GM12878 (cell line): ENCODE data around the gene HNRNPLL. TPM values are rescaled to one million over a fixed set of nuclear protein-coding genes. Genes with fewer than 3 reads are reported as not detected.

ENCODE experiments used
- ATAC-seq: fragments of 200-7000 bp; cut with Tn5 transposase; 3 replicates; pipeline ENCODE4 v1.9.1; 2020; ENCODE audit warnings: mild to moderate bottlenecking, moderate library complexity
- BruUV-seq: library from RNA; stranded (reverse); fragments of 400-500 nt; replicated peaks from 2 replicates; lab custom pipeline; 2021; lab: Mats Ljungman, UMichigan
- CTCF ChIA-PET: fragments of 300-600 bp; sonication (Branson Sonifier 250); formaldehyde crosslinking; extraction: SDS; loops from one replicate; lab custom pipeline; 2021; ENCODE audit warnings: inconsistent platforms; lab: Yijun Ruan, JAX
- POLR2A ChIA-PET: fragments of 350-600 bp; formaldehyde crosslinking; extraction: SDS; loops from one replicate; lab custom pipeline; 2021; ENCODE audit warnings: inconsistent platforms; lab: Charles Lee
- RAD21 ChIA-PET: fragments of 300-600 bp; sonication (Branson Sonifier 250); formaldehyde crosslinking; loops from one replicate; lab custom pipeline; 2023; ENCODE audit warnings: antibody characterized with exemption; ENCODE audit not compliant: unreplicated experiment; lab: Charles Lee
- SMC1A ChIA-PET: fragments of 300-600 bp; sonication (Branson Sonifier 250); formaldehyde crosslinking; loops from one replicate; lab custom pipeline; 2023; ENCODE audit not compliant: unreplicated experiment, uncharacterized antibody; lab: Charles Lee
- DNase-seq: peaks from one replicate; pipeline ENCODE4 v3.0.0-alpha.2; 2011; ENCODE audit warnings: low read depth, low spot score
- FAIRE-seq: peaks from 3 replicates; lab custom pipeline; 2011; peaks lifted over from hg19 to GRCh38; lab: Jason Lieb, UNC
- H2AFZ ChIP-seq: 2 replicates; pipeline ENCODE4 v1.6.0; 2011; ENCODE audit warnings: low read depth, low read length, control low read depth; ENCODE audit not compliant: control insufficient read depth
- H3K27ac ChIP-seq: 2 replicates; pipeline ENCODE4 v1.5.1; 2011; ENCODE audit warnings: control low read depth; ENCODE audit not compliant: control insufficient read depth, insufficient read depth
- H3K27me3 ChIP-seq, 2 experiments: replicated peaks in 1 of 2; 2 replicates each; pipeline versions ENCODE4 v1.6.0 to v1.6.1; 2011; ENCODE audit warnings: low read length in 1 of 2; ENCODE audit not compliant: control insufficient read depth in 2 of 2, insufficient read depth in 2 of 2
- H3K36me3 ChIP-seq, 2 experiments: 2 replicates each; pipeline ENCODE4 v1.5.1; 2011; ENCODE audit warnings: low read length in 1 of 2; ENCODE audit not compliant: control insufficient read depth in 2 of 2, insufficient read depth in 2 of 2
- H3K4me1 ChIP-seq: 2 replicates; pipeline ENCODE4 v1.6.1; 2011; ENCODE audit warnings: mild to moderate bottlenecking, low read length, moderate library complexity, mixed read lengths; ENCODE audit not compliant: control insufficient read depth, insufficient read depth
- H3K4me2 ChIP-seq: 2 replicates; pipeline ENCODE4 v1.6.0; 2011; ENCODE audit warnings: control low read depth; ENCODE audit not compliant: control insufficient read depth, insufficient read depth
- H3K4me3 ChIP-seq: fragments of 200-600 bp; sonication (generic); 2 replicates; pipeline ENCODE4 v1.5.1; 2016
- H3K79me2 ChIP-seq: 2 replicates; pipeline ENCODE4 v1.6.0; 2011; ENCODE audit warnings: low read length; ENCODE audit not compliant: control insufficient read depth, insufficient read depth
- H3K9ac ChIP-seq: 2 replicates; pipeline ENCODE4 v1.8.0; 2011; ENCODE audit warnings: low read length, control low read depth, mixed read lengths; ENCODE audit not compliant: control insufficient read depth, insufficient read depth
- H3K9me3 ChIP-seq: replicated peaks from 3 replicates; pipeline ENCODE4 v1.5.1; 2011; ENCODE audit warnings: mild to moderate bottlenecking, low read length; ENCODE audit not compliant: control insufficient read depth, insufficient read depth
- H4K20me1 ChIP-seq: 2 replicates; pipeline ENCODE4 v1.6.0; 2011; ENCODE audit not compliant: control insufficient read depth, insufficient read depth
- CHD1 ChIP-seq: IDR thresholded peaks from 2 replicates; pipeline ENCODE4 v1.6.1; 2012; ENCODE audit warnings: low read depth, low read length, improper control_type of control experiment
- IRF3 ChIP-seq: fragments of 450-650 bp; IDR thresholded peaks from 2 replicates; pipeline ENCODE4 v1.6.1; 2014; ENCODE audit warnings: mild to moderate bottlenecking
- LARP7 ChIP-seq: fragments of 450-650 bp; IDR thresholded peaks from 2 replicates; pipeline ENCODE4 v1.6.1; 2017; ENCODE audit warnings: mild to moderate bottlenecking
- MEF2A ChIP-seq: IDR thresholded peaks from 2 replicates; pipeline ENCODE4 v1.6.1; 2011; ENCODE audit warnings: low read depth, mild to moderate bottlenecking, low read length, moderate library complexity; ENCODE audit not compliant: insufficient read depth
- MYC ChIP-seq: IDR thresholded peaks from 2 replicates; pipeline ENCODE4 v1.6.1; 2011; ENCODE audit warnings: mild to moderate bottlenecking, low read length, moderate library complexity, inconsistent platforms; ENCODE audit not compliant: insufficient read depth, insufficient replicate concordance, insufficient read length, severe bottlenecking
- RB1 ChIP-seq: fragments of 450-650 bp; formaldehyde crosslinking; IDR thresholded peaks from 2 replicates; pipeline ENCODE4 v1.6.1; 2017; ENCODE audit warnings: mild to moderate bottlenecking, borderline replicate concordance
- SRF ChIP-seq, 2 experiments: IDR thresholded peaks; 2 replicates each; pipeline ENCODE4 v1.6.1; 2011; ENCODE audit warnings: low read depth in 2 of 2, low read length in 2 of 2, mild to moderate bottlenecking in 1 of 2, moderate library complexity in 1 of 2
- USF1 ChIP-seq: IDR thresholded peaks from 2 replicates; pipeline ENCODE4 v1.6.1; 2011; ENCODE audit warnings: borderline replicate concordance, low read depth, mild to moderate bottlenecking, moderate library complexity, mixed read lengths, low read length; ENCODE audit not compliant: insufficient read depth; ENCODE audit errors: extremely low read length
- ZNF217 ChIP-seq: fragments of 450-650 bp; IDR thresholded peaks from 2 replicates; pipeline ENCODE4 v1.6.1; 2017; ENCODE audit warnings: antibody characterized with exemption, mild to moderate bottlenecking
- WGBS: methylation state at CpG from one replicate; pipeline ENCODE4 v1.1.6; 2016; ENCODE audit warnings: low lambda C conversion rate; ENCODE audit not compliant: insufficient replicate concordance, insufficient coverage; ENCODE audit errors: missing lambda C conversion rate; 5-methylcytosine and 5-hydroxymethylcytosine counted together
- in situ Hi-C: fragments of 300-500 bp; cut with MboI; formaldehyde crosslinking; loops from 9 replicates; pipeline ENCODE4 v1.14.3; 2018; ENCODE audit warnings: mixed read lengths
- intact Hi-C: fragments of 100-400 bp; cut with micrococcal nuclease; formaldehyde crosslinking; loops from one replicate; pipeline ENCODE4 v1.14.2; 2022; ENCODE audit not compliant: unreplicated experiment
- polyA plus RNA-seq, 11 experiments: library from polyadenylated mRNA; depleted of rRNA in 4 of 11; unstranded in 6 of 11; stranded (reverse) in 5 of 11; fragments of >200 nt; fragmentation: Nextera tagmentation in 4 of 11; fragmentation: Illumina TruSeq in 1 of 11; extraction: Ambion mirVana in 4 of 11; extraction: Trizol in 1 of 11; gene quantifications; 1 replicate in 1 of 11; 2 replicates in 10 of 11; pipeline versions ENCODE4 v1.2.1 to v1.2.3, GENCODE V29; 2011 to 2016; ENCODE audit warnings: inconsistent platforms in 2 of 11, missing spikeins in 2 of 11, low read depth in 1 of 11
- total RNA-seq, 4 experiments: library from RNA; depleted of rRNA in 3 of 4; stranded (reverse); fragments of >200 nt in 3 of 4; fragmentation: Illumina TruSeq in 1 of 4; extraction: Trizol in 1 of 4; gene quantifications; 2 replicates each; pipeline versions ENCODE4 v1.2.1 to v1.2.3, GENCODE V29; 2013 to 2021

Gene HNRNPLL
- total and polyA plus RNA-seq, 10 of the 15 experiments (the other 5 are each of a cell fraction or from before 2014, with no cell fraction given): 0.98 to 27.1 (median 2.9) TPM

- no peak for FAIRE-seq
These were observed 67.9 kb downstream of the HNRNPLL start for GRCh38 chr2:38534746-38535403.

More at GRCh38 chr2:38534746-38535403, 67.9 kb downstream of the HNRNPLL start:
- Histone ChIP-seq H4K20me1 (no peaks in the 10 kb centered on the region), H3K27ac (no peak overlapping the region), H3K9ac (no peak overlapping the region), H3K27me3 (no peaks in the 10 kb centered on the region), H3K79me2 (no peaks in the 10 kb centered on the region), H3K36me3 (no peaks in the 10 kb centered on the region), H3K4me1 (peaks cover 14% of the 10 kb centered on the region), H3K9me3 (no peaks in the 10 kb centered on the region), H2AFZ (no peak overlapping the region), H3K4me3 (no peak overlapping the region), H3K4me2 (no peak overlapping the region)
- WGBS: 95% methylated on average over 16 of the region's 16 CpGs
- in situ Hi-C loops: loop anchor here (5.0 kb wide), 1 partner anchor 202 kb away; no protein-coding TSS in a partner anchor
- ChIA-PET SMC1A (interaction anchor here (1.5 to 2.3 kb wide), 4 partner anchors 44 to 209 kb away, joined by 3 to 12 read pairs (median 4); partner anchors contain the start of gene HNRNPLL), RAD21 (interaction anchor here (1.2 kb wide), 1 partner anchor 192 kb away, joined by 3 read pairs; no protein-coding TSS in a partner anchor), CTCF (interaction anchor here (0.6 to 5.0 kb wide), 12 partner anchors 26 to 214 kb away, joined by 3 to 27 read pairs (median 3); no protein-coding TSS in a partner anchor), POLR2A (no interaction called here)
- ATAC-seq: no peak
- DNase-seq: no peak
- no TSS peak for BruUV-seq
- intact Hi-C loops: no loop called here
- TF ChIP-seq RB1: no peak
- TF ChIP-seq USF1: no peak
- no peak for TF ChIP-seq MEF2A
- no peak for TF ChIP-seq IRF3
- no peak for TF ChIP-seq CHD1
- no peak for TF ChIP-seq LARP7
- no peak for TF ChIP-seq ZNF217
- TF ChIP-seq MYC: no peak
- TF ChIP-seq SRF (IDR thresholded peaks at IDR 0.05; ENCODE audit: low read depth in 2 of 2, low read length in 2 of 2): no peak
